ENCODE data around the gene SRPRB.

DNA sequence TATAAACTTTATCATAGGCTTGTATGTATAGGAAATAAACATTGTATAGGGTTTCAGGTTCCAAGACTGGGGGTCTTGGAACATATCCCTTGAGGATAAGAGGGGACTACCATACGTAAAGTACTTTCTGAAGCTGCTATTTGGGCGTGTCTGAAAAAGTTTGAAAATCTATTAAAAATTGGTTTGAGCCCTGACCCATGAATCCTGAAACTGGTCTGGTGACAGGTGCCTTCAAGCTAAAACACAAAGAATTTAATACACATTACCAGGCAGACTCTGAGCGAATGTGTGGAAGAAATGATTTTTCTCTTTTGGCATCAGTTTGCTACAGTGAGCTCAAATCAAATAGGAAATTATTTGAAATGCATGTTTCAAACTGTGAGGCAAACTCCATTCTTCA lies 43.1 kb upstream of the SRPRB start:
- TF ChIP-seq, protein P1, sequence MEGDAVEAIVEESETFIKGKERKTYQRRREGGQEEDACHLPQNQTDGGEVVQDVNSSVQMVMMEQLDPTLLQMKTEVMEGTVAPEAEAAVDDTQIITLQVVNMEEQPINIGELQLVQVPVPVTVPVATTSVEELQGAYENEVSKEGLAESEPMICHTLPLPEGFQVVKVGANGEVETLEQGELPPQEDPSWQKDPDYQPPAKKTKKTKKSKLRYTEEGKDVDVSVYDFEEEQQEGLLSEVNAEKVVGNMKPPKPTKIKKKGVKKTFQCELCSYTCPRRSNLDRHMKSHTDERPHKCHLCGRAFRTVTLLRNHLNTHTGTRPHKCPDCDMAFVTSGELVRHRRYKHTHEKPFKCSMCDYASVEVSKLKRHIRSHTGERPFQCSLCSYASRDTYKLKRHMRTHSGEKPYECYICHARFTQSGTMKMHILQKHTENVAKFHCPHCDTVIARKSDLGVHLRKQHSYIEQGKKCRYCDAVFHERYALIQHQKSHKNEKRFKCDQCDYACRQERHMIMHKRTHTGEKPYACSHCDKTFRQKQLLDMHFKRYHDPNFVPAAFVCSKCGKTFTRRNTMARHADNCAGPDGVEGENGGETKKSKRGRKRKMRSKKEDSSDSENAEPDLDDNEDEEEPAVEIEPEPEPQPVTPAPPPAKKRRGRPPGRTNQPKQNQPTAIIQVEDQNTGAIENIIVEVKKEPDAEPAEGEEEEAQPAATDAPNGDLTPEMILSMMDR (conservative IDR thresholded peaks at IDR 0.05; ENCODE audit: low read depth, low read length), result no peak
- no peak for TF ChIP-seq EZH2 (IDR thresholded peaks at IDR 0.05; ENCODE audit: low read length, unreplicated experiment)

All from PC-3 (cell line).